ENCODE data around the gene GALNT14. TPM values are rescaled to one million over a fixed set of nuclear protein-coding genes. Genes with fewer than 3 reads are reported as not detected.

The GALNT14 gene
- total and polyA plus RNA-seq, 2 of the 13 experiments (the other 11 are each of a cell fraction or from before 2014, with no cell fraction given) = not detected

DNA sequence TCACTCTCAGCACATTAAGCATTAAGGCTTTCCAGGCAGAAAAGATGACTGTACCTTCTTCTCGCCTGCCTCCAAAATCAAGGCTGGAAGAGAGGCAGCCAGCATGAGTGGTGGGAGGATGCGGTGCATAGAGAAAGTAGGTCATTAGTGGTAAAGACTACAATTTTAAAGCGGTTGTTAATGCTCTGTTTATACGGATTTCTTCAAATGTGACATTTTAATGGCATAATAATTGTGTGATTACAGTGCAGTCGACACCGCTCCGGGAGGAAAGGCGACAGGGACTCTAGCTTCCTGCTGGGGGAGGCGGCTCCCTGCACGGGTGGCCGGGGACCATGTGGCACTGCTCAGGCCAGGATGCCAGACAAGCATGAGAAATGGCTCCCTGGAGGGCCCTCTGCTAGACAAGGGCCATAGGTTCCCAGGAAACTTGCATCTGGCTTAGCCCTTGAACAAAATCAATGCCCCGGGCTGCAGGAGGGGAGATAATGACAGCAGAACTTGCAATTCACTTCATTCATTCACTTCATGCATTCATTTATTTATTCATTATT, 129.6 kb downstream of the GALNT14 start:
- no peak for FAIRE-seq
- no TSS peak for BruUV-seq (replicated peaks)
- Histone ChIP-seq H3K27ac (ENCODE audit: extremely low read length, insufficient read depth, low read length) (no peak overlapping the region), H3K9ac (ENCODE audit: insufficient read depth, low read depth, low read length) (no peak overlapping the region), H3K36me3 (replicated peaks in 1 of 2; ENCODE audit: control insufficient read depth in 1 of 2, insufficient read depth in 2 of 2, low read length in 2 of 2) (no peaks in the 10 kb centered on the region), H3K9me3 (ENCODE audit: low read length) (no peaks in the 10 kb centered on the region), H2AFZ (ENCODE audit: low read length) (no peak overlapping the region), H3K4me2 (ENCODE audit: low read depth, low read length) (no peak overlapping the region), H3K27me3 (ENCODE audit: control insufficient read depth in 1 of 2, insufficient read depth in 2 of 2, low read length in 2 of 2) (peaks cover 0 to 60% of the 10 kb centered on the region in 2 experiments; a peak in 3 of 5 replicates), H3K4me3 (replicated peaks in 1 of 3; ENCODE audit: insufficient read depth in 1 of 3, low read depth in 2 of 3, low read length in 3 of 3) (no peak overlapping the region), H3K4me1 (ENCODE audit: insufficient read depth, low read length) (no peaks in the 10 kb centered on the region), H4K20me1 (ENCODE audit: insufficient read depth, low read length) (no peaks in the 10 kb centered on the region), H3K79me2 (ENCODE audit: insufficient read depth, low read length) (no peaks in the 10 kb centered on the region)
- in situ Hi-C loops (cut with HindIII; ENCODE audit: extremely low pct_ligation_motif_present, low pct_unique_long_range_greater_than_20kb) (no loop called here), intact Hi-C loops (cut with micrococcal nuclease; ENCODE audit: unreplicated experiment) (no loop called here)
- TF ChIP-seq ATAD3A (CRISPR knock-in tag; IDR thresholded peaks at IDR 0.05) (no peak), BHLHE40 (IDR thresholded peaks at IDR 0.05; ENCODE audit: low read length) (no peak), TEF (CRISPR knock-in tag; IDR thresholded peaks at IDR 0.05) (no peak), ZNF841 (CRISPR knock-in tag; IDR thresholded peaks at IDR 0.05; ENCODE audit: borderline replicate concordance) (no peak), HNF1B (CRISPR knock-in tag; IDR thresholded peaks at IDR 0.05) (no peak), ZNF589 (CRISPR knock-in tag; conservative IDR thresholded peaks at IDR 0.05) (no peak), MAX (IDR thresholded peaks at IDR 0.05) (no peak), MAFK (conservative IDR thresholded peaks at IDR 0.05 in 1 of 2, IDR thresholded peaks at IDR 0.05 in 1 of 2; ENCODE audit: low read length in 2 of 2) (no peak), ZNF234 (CRISPR knock-in tag; conservative IDR thresholded peaks at IDR 0.05) (no peak), ZNF737 (CRISPR knock-in tag; IDR thresholded peaks at IDR 0.05; ENCODE audit: borderline replicate concordance) (no peak), CTCF (CRISPR knock-in tag; IDR thresholded peaks at IDR 0.05) (no peak), HNRNPL (IDR thresholded peaks at IDR 0.05; ENCODE audit: low read depth, low read length) (no peak), SAFB2 (CRISPR knock-in tag; IDR thresholded peaks at IDR 0.05; ENCODE audit: borderline replicate concordance, low read depth) (no peak)
- TF ChIP-seq, protein P1, sequence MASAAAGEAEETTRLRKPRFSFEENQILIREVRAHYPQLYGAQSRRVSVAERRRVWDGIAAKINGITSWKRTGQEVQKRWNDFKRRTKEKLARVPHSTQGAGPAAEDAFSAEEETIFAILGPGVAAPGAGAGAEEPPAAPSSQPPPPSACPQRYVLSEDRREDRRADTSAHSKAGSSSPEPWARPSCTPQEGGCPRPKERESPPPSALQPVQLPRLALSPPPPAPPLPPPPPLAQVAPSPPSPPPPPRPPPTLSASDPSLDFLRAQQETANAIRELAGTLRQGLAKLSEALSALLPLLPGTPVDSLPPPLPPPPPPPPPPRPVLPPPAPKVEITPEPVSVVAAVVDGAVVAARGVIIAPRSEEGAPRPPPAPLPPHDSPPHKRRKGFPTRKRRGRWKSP (CRISPR knock-in tag; IDR thresholded peaks at IDR 0.05) = no peak
- no peak for ATAC-seq
- ChIA-PET POLR2A (no interaction called here), CTCF (ENCODE audit: low intra/inter-chr PET ratio, low total read pairs) (no interaction called here)
- WGBS (ENCODE audit: low lambda C conversion rate) = 14% methylated on average over 12 of the region's 12 CpGs
- no peak for DNase-seq (ENCODE audit: low spot score)
